IgD-negative memory B cell (primary cell): ENCODE measurements around the gene SPECC1. TPM values are rescaled to one million over a fixed set of nuclear protein-coding genes. Genes with fewer than 3 reads are reported as not detected.
A peak's percentile ranks its signal among the peaks of the same experiment; 100 is the strongest.
"Not testable (repeated sequence)": the region's sequence is repeated elsewhere in the genome, so short reads cannot be mapped to it uniquely, and the experiment has no call there.

Experiments
- H3K27ac Mint-ChIP-seq, 3 donors: one replicate each; pipeline ENCODE4 v1.8.0; 2020 to 2022; ENCODE audit warnings: mild to moderate bottlenecking in 3 of 3, mixed read lengths in 3 of 3, moderate library complexity in 1 of 3
- H3K27me3 Mint-ChIP-seq: one replicate; pipeline ENCODE4 v1.8.0; 2021; ENCODE audit warnings: mixed read lengths
- H3K36me3 Mint-ChIP-seq: one replicate; pipeline ENCODE4 v1.8.0; 2020; ENCODE audit warnings: mild to moderate bottlenecking, mixed read lengths
- H3K4me1 Mint-ChIP-seq, 3 donors: one replicate each; pipeline ENCODE4 v1.8.0; 2020 to 2022; ENCODE audit warnings: mixed read lengths in 3 of 3, mild to moderate bottlenecking in 1 of 3
- H3K4me3 Mint-ChIP-seq, 4 donors: one replicate each; pipeline ENCODE4 v1.8.0; 2020 to 2022; ENCODE audit warnings: mild to moderate bottlenecking in 4 of 4, mixed read lengths in 4 of 4, moderate library complexity in 3 of 4
- H3K9me3 Mint-ChIP-seq, 3 donors: one replicate each; pipeline ENCODE4 v1.8.0; 2020 to 2021; ENCODE audit warnings: mixed read lengths in 3 of 3, mild to moderate bottlenecking in 1 of 3
- polyA plus RNA-seq: library from polyadenylated mRNA; unstranded; fragments of 300-500 nt; fragmentation: Illumina TruSeq; gene quantifications from one replicate; pipeline ENCODE4 v1.2.3, GENCODE V29; 2021

SPECC1 gene
- polyA plus RNA-seq, 1 donor from 2014 or later: 4.1 TPM

DNA sequence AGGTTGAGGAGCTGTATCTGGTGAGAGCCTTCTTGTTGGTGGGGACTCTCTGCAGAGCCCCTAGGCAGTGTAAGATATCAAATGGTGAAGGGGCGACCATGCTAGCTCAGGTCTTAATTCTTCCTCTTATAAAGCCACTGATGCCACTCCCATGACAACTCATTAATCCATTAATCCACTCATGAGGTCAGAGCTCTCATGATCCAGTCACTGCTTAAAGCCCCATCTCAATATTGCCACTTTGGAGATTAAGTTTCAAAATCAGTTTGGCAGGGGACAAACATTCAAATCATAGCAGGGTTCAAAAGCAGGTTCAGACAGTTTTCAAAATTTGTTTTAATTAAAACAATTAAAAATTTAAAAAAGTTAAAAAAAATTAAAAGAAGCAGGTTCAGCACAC is 13.1 kb upstream of the SPECC1 start:
- Mint-ChIP-seq H3K27me3 (peaks cover 21% of the 10 kb centered on the region), H3K4me1 (peaks cover 0 to 3% (median 2%) of the 10 kb centered on the region in 3 donors), H3K27ac (no peak overlapping the region), H3K4me3 (no peak overlapping the region), H3K9me3 (no peaks in the 10 kb centered on the region), H3K36me3 (peaks cover 3% of the 10 kb centered on the region)

- Mint-ChIP-seq H3K27me3 (peaks cover 21% of the 10 kb centered on the region), H3K9me3 (no peaks in the 10 kb centered on the region), H3K4me3 (no peak overlapping the region), H3K27ac (no peak overlapping the region), H3K4me1 (peaks cover 0 to 3% (median 2%) of the 10 kb centered on the region in 3 donors), H3K36me3 (peaks cover 3% of the 10 kb centered on the region)
Measured at GRCh38 chr17:19996502-19996901, 12.7 kb upstream of the SPECC1 start.

- Mint-ChIP-seq H3K36me3 (no peaks in the 10 kb centered on the region), H3K9me3 (no peaks in the 10 kb centered on the region), H3K4me3 (peak overlapping the region; percentile 66 to 96 (median 91)), H3K4me1 (peaks cover 4 to 11% (median 5%) of the 10 kb centered on the region in 3 donors), H3K27me3 (peaks cover 16% of the 10 kb centered on the region), H3K27ac (peak overlapping the region in 1 of 3 donors; percentile 71)
Measured at GRCh38 chr17:20008242-20009051, 712 bp upstream of the SPECC1 start.

DNA sequence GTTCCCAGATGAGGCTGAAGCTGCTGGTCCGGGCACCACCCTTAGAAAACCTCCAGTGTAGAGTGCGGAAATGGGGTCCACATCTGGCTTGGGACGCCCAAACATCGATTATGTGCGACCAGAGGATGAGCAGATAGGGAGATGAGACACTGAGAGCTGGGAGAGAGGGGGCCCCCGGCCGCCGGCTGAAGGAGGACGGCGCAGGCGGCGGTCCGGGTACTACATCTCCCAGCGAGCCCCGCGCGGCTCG is 182 bp upstream of the SPECC1 start:
- Mint-ChIP-seq H3K9me3 (peaks cover 0 to 3% (median 0%) of the 10 kb centered on the region in 3 donors), H3K27me3 (peaks cover 14% of the 10 kb centered on the region), H3K4me1 (peaks cover 4 to 11% (median 5%) of the 10 kb centered on the region in 3 donors), H3K27ac (peak overlapping the region in 1 of 3 donors; percentile 71), H3K4me3 (peak overlapping the region; percentile 66 to 96 (median 91)), H3K36me3 (no peaks in the 10 kb centered on the region)

- H3K27me3 Mint-ChIP-seq: peaks cover 19% of the 10 kb centered on the region
Measured at GRCh38 chr17:20010099-20010863, 1.1 kb downstream of the SPECC1 start.

GRCh38 chr17:20010936-20011335 is 1.8 kb downstream of the SPECC1 start:
- peaks cover 4 to 11% (median 5%) of the 10 kb centered on the region in 3 donors for H3K4me1 Mint-ChIP-seq
- H3K4me3 Mint-ChIP-seq: peak overlapping the region in 2 of 4 donors; percentile 70 to 91
- H3K27ac Mint-ChIP-seq: no peak overlapping the region
- H3K36me3 Mint-ChIP-seq: no peaks in the 10 kb centered on the region
- peaks cover 19% of the 10 kb centered on the region for H3K27me3 Mint-ChIP-seq
- peaks cover 0 to 3% (median 0%) of the 10 kb centered on the region in 3 donors for H3K9me3 Mint-ChIP-seq

More at GRCh38 chr17:20010099-20010863, 1.1 kb downstream of the SPECC1 start:
- H3K4me3 Mint-ChIP-seq: peak overlapping the region; percentile 70 to 95 (median 86)
- peaks cover 4 to 11% (median 5%) of the 10 kb centered on the region in 3 donors for H3K4me1 Mint-ChIP-seq
- peak overlapping the region in 1 of 3 donors; percentile 75 for H3K27ac Mint-ChIP-seq
- peaks cover 0 to 3% (median 0%) of the 10 kb centered on the region in 3 donors for H3K9me3 Mint-ChIP-seq
- no peaks in the 10 kb centered on the region for H3K36me3 Mint-ChIP-seq

DNA sequence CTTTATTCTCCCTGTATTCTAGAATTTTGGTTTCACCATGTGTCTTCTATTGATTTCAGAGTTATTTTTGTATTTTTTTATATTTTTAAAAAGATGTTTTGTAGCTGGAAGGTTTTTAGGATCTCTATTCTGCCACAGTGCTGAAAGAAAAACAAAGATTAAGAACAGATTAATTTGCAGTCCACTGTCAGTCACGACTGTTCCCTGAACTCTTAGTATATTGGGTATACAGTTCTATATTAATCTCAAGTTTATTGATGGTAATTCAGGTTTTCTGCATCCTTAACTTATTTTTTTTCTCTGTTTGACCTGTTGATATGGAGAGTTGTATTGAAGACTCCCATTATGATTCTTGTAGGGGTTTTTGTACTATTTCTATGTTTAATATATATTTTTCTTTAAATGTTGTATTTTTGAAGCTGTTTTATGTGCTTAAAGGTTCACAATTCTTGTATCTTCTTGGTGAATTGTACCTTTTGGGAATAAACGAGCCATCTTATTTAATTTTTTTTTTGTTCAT is 2.9 kb downstream of the SPECC1 start:
- Mint-ChIP-seq H3K27me3 (peaks cover 18% of the 10 kb centered on the region), H3K4me3 (peak overlapping the region in 1 of 4 donors; percentile 70), H3K9me3 (peaks cover 0 to 3% (median 0%) of the 10 kb centered on the region in 3 donors), H3K27ac (no peak overlapping the region), H3K36me3 (no peaks in the 10 kb centered on the region), H3K4me1 (peaks cover 4 to 11% (median 5%) of the 10 kb centered on the region in 3 donors)

- not testable (repeated sequence) for H3K9me3 Mint-ChIP-seq, H3K4me1 Mint-ChIP-seq, H3K27ac Mint-ChIP-seq, H3K4me3 Mint-ChIP-seq, H3K27me3 Mint-ChIP-seq, H3K36me3 Mint-ChIP-seq
Measured at GRCh38 chr17:20016475-20016992, 7.4 kb downstream of the SPECC1 start.

- Mint-ChIP-seq H3K27ac (no peak overlapping the region), H3K27me3 (no peaks in the 10 kb centered on the region), H3K4me1 (no peaks in the 10 kb centered on the region), H3K4me3 (no peak overlapping the region), H3K36me3 (peaks cover 1% of the 10 kb centered on the region), H3K9me3 (peaks cover 0 to 2% (median 0%) of the 10 kb centered on the region in 3 donors)
Measured at GRCh38 chr17:20022701-20023100, 13.5 kb downstream of the SPECC1 start.

- Mint-ChIP-seq H3K9me3 (peaks cover 0 to 4% (median 2%) of the 10 kb centered on the region in 3 donors), H3K36me3 (no peaks in the 10 kb centered on the region), H3K27me3 (peaks cover 8% of the 10 kb centered on the region), H3K4me3 (no peak overlapping the region), H3K27ac (no peak overlapping the region), H3K4me1 (peaks cover under 1 to 4% (median 4%) of the 10 kb centered on the region in 3 donors)
Measured at GRCh38 chr17:20026960-20027359, 17.8 kb downstream of the SPECC1 start.

DNA sequence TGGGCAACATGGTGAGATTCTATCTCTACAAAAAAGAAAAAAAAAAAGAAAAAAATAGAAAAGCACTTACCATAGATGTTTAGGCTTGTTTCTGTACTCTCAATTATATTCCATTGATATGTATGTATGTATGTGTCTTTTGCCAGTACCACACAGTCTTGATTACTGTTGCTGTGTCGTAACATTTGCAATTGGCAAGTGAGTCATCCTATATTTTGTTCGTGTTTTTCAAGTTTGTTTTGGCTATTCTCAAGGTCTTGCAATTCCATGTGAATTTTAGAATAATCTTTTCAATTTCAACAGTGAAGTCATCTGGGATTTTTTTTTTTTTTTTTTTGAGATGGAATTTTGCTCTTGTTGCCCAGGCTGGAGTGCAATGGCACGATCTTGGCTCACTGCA is 19.3 kb downstream of the SPECC1 start:
- H3K4me1 Mint-ChIP-seq: peaks cover 11 to 13% (median 11%) of the 10 kb centered on the region in 3 donors
- no peak overlapping the region for H3K4me3 Mint-ChIP-seq
- H3K27me3 Mint-ChIP-seq: peaks cover 8% of the 10 kb centered on the region
- H3K36me3 Mint-ChIP-seq: peaks cover 2% of the 10 kb centered on the region
- peaks cover 0 to 11% (median 2%) of the 10 kb centered on the region in 3 donors for H3K9me3 Mint-ChIP-seq
- H3K27ac Mint-ChIP-seq: no peak overlapping the region

GRCh38 chr17:20032636-20033035 is 23.5 kb downstream of the SPECC1 start:
- peaks cover 11 to 14% (median 11%) of the 10 kb centered on the region in 3 donors for H3K4me1 Mint-ChIP-seq
- no peak overlapping the region for H3K27ac Mint-ChIP-seq
- H3K27me3 Mint-ChIP-seq: peaks cover 8% of the 10 kb centered on the region
- H3K36me3 Mint-ChIP-seq: peaks cover 2% of the 10 kb centered on the region
- H3K4me3 Mint-ChIP-seq: no peak overlapping the region
- H3K9me3 Mint-ChIP-seq: peaks cover 0 to 11% (median 0%) of the 10 kb centered on the region in 3 donors

DNA sequence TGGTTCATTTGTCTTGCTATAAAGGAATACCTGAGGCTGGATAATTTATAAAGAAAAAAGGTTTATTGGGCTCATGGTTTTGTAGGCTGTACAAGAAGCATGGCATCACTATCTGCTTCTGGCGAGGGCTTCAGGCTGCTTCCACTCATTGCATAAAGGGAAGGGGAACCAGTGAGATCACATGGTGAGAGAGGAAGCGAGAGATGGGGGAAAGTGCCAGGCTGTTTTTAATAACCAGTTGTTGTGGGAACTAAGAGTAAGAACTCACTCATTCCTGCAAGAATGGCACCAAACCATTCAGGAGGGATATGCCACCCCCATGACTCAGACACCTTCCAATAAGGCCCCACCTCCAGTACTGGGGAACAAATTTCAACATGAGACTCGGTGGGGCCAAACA is 24.3 kb downstream of the SPECC1 start:
- peaks cover 3% of the 10 kb centered on the region for H3K27me3 Mint-ChIP-seq
- peak overlapping the region in 2 of 4 donors; percentile 45 to 55 for H3K4me3 Mint-ChIP-seq
- H3K9me3 Mint-ChIP-seq: peaks cover 0 to 11% (median 0%) of the 10 kb centered on the region in 3 donors
- H3K36me3 Mint-ChIP-seq: peaks cover 2% of the 10 kb centered on the region
- no peak overlapping the region for H3K27ac Mint-ChIP-seq
- peaks cover 11 to 14% (median 11%) of the 10 kb centered on the region in 3 donors for H3K4me1 Mint-ChIP-seq

GRCh38 chr17:20035501-20035900 is 26.3 kb downstream of the SPECC1 start:
- Mint-ChIP-seq H3K4me3 (no peak overlapping the region), H3K36me3 (peaks cover 2% of the 10 kb centered on the region), H3K27me3 (peaks cover 2% of the 10 kb centered on the region), H3K4me1 (peaks cover 11 to 14% (median 11%) of the 10 kb centered on the region in 3 donors), H3K27ac (no peak overlapping the region), H3K9me3 (peaks cover 0 to 11% (median 0%) of the 10 kb centered on the region in 3 donors)

- not testable (repeated sequence) for H3K27ac Mint-ChIP-seq, H3K4me1 Mint-ChIP-seq, H3K4me3 Mint-ChIP-seq, H3K9me3 Mint-ChIP-seq, H3K27me3 Mint-ChIP-seq, H3K36me3 Mint-ChIP-seq
Measured at GRCh38 chr17:20037286-20037685, 28.1 kb downstream of the SPECC1 start.
